HL-60 (cell line): ENCODE results near the gene CRY1.

Experiments
- DNase-seq, 2 experiments: peaks; one replicate each; pipeline ENCODE4 v3.0.0-alpha.2; 2010 to 2020; ENCODE audit warnings: low read depth in 1 of 2, low spot score in 1 of 2
- H3K27ac ChIP-seq: fragments of 250-450 bp; sonication (Bioruptor Pico); replicated peaks from 2 replicates; pipeline ENCODE4 v1.5.1; 2020; ENCODE audit warnings: mild to moderate bottlenecking, moderate library complexity
- H3K27me3 ChIP-seq: fragments of 250-450 bp; sonication (Bioruptor Pico); 2 replicates; pipeline ENCODE4 v1.5.1; 2021; ENCODE audit warnings: mild to moderate bottlenecking, moderate library complexity; ENCODE audit not compliant: insufficient read depth, poor library complexity, severe bottlenecking
- H3K4me3 ChIP-seq: replicated peaks from 2 replicates; pipeline ENCODE4 v1.5.1; 2011; ENCODE audit warnings: mild to moderate bottlenecking, control low read depth, low read length; ENCODE audit not compliant: insufficient read depth
- GABPA ChIP-seq: IDR thresholded peaks from 2 replicates; pipeline ENCODE4 v1.6.1; 2012; ENCODE audit warnings: low read depth
- POLR2AphosphoS5 ChIP-seq: IDR thresholded peaks from 2 replicates; pipeline ENCODE4 v1.6.1; 2012; ENCODE audit warnings: low read depth
- REST ChIP-seq: IDR thresholded peaks from 2 replicates; pipeline ENCODE4 v1.6.1; 2012; ENCODE audit warnings: low read depth; ENCODE audit not compliant: insufficient replicate concordance
- SPI1 ChIP-seq: IDR thresholded peaks from 2 replicates; pipeline ENCODE4 v1.6.1; 2012; ENCODE audit warnings: low read depth, mild to moderate bottlenecking, borderline replicate concordance
- TF ChIP-seq, protein P1 (sequence below): IDR thresholded peaks from one replicate; pipeline ENCODE4 v1.5.1; 2011; ENCODE audit warnings: low read length, control low read depth, inconsistent platforms; ENCODE audit not compliant: insufficient read depth

The CRY1 gene

DNA sequence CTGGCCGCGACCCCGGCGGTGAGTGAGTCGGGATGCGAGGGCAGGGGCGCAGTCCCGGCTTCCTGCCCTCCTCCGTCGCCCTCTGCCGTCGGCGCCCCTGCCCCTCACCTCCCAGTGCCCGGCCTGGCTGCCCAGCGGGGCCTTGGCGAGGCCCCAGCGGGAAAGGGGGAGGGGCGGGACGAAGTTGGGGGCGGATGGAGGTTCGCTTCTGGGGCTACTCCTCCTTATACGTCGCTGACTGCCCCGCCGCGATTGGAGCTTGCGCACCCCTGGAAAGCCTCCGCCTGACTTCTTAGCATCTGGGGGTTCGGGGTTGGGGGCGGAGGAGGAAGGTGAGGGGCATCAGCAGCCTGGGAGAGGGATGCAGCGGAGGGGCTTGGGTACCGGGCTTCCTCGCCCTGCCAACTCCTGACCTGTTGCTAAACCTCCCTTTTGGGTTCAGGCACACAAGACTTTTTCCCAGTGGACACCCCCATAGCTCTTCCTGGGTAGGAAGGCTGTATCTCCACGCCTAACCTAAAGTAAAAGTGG, 137.2 kb downstream of the CRY1 start:
- Histone ChIP-seq H3K27ac (no peak overlapping the region), H3K27me3 (peaks cover 36% of the 10 kb centered on the region), H3K4me3 (peak overlapping the region; percentile 46)
- no peak for TF ChIP-seq POLR2AphosphoS5
- TF ChIP-seq REST = no peak
- no peak for TF ChIP-seq GABPA
- TF ChIP-seq SPI1 = no peak
- TF ChIP-seq, protein P1, sequence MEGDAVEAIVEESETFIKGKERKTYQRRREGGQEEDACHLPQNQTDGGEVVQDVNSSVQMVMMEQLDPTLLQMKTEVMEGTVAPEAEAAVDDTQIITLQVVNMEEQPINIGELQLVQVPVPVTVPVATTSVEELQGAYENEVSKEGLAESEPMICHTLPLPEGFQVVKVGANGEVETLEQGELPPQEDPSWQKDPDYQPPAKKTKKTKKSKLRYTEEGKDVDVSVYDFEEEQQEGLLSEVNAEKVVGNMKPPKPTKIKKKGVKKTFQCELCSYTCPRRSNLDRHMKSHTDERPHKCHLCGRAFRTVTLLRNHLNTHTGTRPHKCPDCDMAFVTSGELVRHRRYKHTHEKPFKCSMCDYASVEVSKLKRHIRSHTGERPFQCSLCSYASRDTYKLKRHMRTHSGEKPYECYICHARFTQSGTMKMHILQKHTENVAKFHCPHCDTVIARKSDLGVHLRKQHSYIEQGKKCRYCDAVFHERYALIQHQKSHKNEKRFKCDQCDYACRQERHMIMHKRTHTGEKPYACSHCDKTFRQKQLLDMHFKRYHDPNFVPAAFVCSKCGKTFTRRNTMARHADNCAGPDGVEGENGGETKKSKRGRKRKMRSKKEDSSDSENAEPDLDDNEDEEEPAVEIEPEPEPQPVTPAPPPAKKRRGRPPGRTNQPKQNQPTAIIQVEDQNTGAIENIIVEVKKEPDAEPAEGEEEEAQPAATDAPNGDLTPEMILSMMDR = no peak
- no peak for DNase-seq

GRCh38 chr12:106955377-106956047, 137.8 kb downstream of the CRY1 start, which contains the start of gene TMEM263:
TMEM263 (plus strand) TSS chr12:106955907; CDS start chr12:106967117, 11,210 bp downstream.
- H3K27ac ChIP-seq = no peak within 1 kb of the TSS
- H3K27me3 ChIP-seq = peaks cover 41% of the 10 kb centered on the region
- TF ChIP-seq GABPA = no peak
- no peak for TF ChIP-seq POLR2AphosphoS5
- TF ChIP-seq, protein P1 = no peak
- no peak for TF ChIP-seq SPI1
- TF ChIP-seq REST = no peak
- DNase-seq = peak in 1 of 2 experiments; percentile 12
- H3K4me3 ChIP-seq = peak within 1 kb of the TSS; percentile 46

DNA sequence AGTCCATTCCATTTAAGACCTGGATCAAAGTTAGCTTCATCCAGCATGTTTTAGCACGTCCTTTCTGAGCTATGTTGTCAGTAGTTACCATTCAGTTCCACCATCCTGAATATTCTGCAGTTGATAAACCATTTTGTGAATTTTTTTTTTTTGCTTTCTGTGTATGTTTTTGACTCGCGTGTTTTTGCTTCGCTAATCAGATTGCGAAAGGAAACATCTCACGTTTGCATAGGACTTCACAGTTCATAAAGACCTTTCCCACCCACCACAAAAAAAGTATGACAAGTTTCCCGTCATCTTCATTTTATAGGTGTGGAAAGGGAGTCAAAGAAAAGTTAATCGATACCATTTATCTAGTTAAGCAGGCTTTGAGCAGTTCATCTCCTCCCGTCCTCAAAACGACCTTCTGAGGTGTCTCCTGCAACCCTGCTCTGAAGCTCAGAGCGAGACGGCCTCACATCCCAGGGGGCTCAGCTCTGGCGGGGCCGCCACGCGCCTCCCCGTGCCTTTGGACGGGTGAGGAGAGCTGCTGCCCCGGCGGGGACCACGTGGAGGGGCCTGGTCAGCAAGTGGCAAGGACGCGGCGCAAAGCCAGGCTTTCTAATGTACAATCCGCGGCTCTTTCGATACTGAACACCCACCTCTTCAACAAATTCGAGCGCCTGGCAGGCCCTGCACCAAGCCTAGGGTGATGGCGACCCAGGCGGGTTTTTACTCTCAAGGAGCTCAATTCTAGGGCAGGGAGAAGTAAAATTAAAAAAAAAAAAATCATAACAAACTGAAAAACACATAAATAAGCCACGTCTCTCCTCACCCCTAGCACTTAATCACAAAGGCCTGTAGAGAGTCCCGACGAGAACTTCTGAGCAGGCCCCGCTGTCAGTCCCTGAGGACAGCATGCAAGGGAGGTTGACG, 138.6 kb downstream of the CRY1 start:
- H3K4me3 ChIP-seq = peak overlapping the region; percentile 46
- TF ChIP-seq REST (no peak), SPI1 (no peak), GABPA (no peak)
- no peak overlapping the region for H3K27ac ChIP-seq
- DNase-seq = no peak
- peaks cover 42% of the 10 kb centered on the region for H3K27me3 ChIP-seq
